ENCODE measurements around the gene SLC30A2.
A peak's percentile ranks its signal among the peaks of the same experiment; 100 is the strongest.

SLC30A2 gene

GRCh38 chr1:26041401-26041800, 4.5 kb downstream of the SLC30A2 start:
- no peak for DNase-seq (ENCODE audit: low read depth)

GRCh38 chr1:26038904-26039303, 7.0 kb downstream of the SLC30A2 start:
- DNase-seq (ENCODE audit: low read depth), result no peak

DNA sequence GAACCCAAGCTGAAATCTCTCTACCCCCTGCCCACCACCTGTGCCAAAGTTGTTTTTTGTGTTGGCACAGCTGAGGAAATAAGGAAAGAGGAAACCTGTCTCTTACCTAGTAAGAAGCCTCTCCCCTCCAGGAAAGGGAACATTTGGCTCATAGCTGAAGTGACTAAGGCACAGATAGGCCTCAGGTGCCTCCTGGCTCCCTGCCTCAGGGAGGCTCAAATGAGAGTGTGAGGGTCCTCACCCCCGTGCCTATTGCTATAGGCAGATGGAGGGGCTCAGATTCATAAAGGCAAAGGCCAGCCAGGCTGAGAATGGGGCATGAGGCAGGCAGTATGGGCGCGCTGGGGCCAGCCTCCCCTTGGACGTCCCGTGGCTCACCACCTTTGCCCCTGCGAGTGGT, 7.4 kb downstream of the SLC30A2 start:
- no peak for DNase-seq (ENCODE audit: low read depth)

DNA sequence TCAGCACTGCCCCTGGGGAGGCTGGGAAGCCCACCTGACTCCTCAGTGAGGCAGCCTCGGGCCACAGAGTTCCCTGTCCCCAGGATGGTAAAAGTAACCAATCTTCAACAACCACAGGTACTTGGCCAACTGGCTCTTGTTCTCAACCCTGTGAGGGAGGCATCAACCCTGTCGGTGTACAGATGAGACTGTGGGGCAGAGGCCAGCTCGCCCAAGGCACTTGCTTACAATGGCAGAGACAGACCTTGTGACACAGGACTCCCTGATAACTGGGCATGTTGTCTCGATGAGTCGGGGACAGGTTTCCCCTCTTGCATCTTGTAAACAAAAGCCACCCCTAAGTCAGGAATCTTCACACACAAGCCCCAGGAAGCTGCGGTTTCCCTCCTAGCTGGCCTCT, 8.0 kb downstream of the SLC30A2 start:
- no peak for DNase-seq (ENCODE audit: low read depth)

DNA sequence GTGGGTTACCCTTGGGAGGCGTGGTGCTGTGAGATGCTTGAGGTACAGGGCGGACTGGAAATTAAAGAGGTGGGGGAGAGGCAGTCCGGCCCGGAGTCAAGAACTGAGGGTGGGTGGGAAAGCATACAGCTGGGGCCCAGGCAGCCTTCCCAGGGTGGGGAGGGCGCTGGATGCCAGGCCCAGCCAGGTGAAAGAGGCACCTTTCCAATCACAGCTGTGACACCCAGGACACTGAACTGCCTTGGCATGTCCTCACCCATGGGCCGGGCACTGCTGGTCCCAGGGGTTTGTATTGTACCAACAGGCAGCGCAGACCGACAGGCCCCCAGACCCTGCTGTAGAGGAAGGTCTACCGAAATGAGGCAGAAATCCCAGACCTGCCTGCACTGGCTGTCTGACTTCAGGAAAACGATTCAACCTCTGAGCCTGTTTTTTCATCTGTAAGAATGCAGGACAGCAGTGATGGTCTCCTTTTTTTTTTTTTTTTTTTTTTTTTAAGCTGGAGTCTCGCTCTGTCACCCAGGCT, 9.1 kb downstream of the SLC30A2 start:
- no peak for DNase-seq (ENCODE audit: low read depth)

DNA sequence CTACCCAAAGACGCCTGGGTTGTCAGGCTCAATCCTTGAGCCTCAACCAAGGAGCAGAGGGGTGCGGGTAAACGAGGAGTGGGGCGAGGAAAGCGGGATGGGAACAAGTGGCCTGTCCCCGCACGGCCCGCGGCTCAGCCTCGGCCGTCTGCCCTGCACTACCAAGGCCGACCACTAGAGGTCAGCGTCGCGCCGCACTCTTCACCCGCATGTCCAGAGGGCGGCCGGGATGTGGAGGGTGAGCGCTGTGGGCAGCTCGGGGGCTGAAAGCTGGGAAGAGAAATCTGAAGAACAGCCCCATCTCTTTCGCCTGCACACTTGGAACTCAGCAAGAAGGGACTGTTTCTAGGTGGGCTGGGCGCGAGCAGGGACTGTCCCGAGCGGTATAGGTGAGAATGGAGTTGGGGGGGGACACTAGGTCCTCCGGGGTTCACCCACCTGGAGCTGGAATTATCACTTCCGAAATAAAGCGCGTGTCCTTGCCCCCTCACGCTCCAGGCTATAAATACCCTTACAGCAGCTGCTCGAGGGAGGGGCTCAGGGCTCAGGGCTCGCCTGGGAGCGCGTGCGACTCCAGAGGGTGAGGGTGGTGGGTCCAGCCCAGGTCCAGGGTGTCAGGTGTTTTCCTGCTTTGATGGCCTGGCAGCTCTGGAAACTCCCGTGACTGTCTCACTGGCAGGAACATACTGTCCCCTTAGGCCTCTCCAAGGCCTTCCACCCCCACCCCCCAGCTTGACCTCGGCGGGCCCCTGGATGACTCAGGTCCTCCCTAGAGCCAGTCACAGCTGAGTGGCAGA, 9.8 kb downstream of the SLC30A2 start:
- DNase-seq (ENCODE audit: low read depth), result peak; percentile 74

DNA sequence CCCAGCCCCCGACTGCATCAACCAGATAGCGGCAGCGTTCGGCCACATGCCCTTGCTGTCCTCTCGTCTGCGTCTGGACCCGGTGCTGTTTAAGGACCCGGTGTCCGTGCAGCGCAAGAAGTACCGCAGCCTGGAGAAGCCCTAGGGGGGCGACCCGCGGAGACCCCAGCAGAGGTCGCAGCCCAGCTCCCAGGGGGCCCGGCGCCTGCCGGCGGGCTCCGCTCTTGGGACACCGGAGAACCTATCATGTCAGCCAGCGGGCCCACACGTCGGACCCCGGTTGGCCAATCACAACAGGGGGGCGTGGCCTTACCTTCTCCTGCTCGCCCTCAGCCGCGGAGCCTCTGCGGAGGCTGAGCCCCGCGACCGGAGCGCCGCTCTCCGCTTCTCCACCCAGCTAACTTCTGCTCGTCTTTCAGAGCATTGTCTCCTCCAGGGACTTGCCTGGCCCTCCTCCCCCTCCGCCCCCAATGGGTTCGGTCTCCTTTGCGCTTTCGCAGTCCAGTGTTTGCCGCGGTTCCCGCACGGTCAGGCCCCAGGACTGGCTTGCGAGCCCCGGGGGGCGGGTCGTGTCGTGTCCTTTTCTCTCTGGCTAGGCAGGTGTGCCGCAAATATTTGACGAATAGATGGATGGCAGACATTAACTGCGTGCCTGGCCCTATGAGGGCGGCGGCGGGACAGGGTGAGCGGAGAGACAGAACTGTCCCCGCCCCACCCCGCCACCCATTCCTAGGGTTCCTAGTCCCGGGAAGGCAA, 10.5 kb downstream of the SLC30A2 start:
- peak; percentile 69 for DNase-seq (ENCODE audit: low read depth)

DNA sequence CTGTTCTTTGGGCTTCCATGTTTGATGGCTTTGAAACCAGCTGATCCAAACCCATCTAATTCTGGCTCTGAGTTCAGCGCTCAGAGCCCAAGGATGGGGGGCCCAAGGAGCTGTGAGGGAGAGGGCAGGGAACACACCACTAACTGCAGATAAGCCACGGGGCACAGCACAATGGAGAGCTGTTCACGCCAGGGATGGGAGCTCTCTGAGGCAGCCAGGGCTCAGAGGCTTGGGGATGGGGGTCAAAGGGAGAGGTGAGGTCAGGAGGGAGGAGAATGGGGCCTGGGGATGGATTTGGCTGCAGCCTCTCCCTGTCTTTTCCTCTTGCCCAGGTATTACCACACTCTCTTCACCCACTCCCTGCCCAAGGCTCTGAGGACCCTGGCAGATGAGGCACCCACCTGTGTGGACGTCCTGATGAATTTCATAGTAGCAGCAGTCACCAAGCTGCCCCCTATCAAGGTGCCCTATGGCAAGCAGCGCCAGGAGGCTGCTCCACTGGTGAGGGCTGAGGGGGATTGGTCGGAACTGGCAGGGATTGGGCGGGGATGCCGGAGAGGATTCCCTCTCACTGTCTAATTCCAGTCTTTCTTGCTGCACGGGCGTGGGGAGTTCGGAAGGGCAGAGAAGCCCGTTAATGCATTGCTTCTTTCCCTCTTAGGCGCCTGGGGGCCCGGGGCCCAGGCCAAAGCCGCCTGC, 11.3 kb downstream of the SLC30A2 start:
- DNase-seq (ENCODE audit: low read depth), result no peak

DNA sequence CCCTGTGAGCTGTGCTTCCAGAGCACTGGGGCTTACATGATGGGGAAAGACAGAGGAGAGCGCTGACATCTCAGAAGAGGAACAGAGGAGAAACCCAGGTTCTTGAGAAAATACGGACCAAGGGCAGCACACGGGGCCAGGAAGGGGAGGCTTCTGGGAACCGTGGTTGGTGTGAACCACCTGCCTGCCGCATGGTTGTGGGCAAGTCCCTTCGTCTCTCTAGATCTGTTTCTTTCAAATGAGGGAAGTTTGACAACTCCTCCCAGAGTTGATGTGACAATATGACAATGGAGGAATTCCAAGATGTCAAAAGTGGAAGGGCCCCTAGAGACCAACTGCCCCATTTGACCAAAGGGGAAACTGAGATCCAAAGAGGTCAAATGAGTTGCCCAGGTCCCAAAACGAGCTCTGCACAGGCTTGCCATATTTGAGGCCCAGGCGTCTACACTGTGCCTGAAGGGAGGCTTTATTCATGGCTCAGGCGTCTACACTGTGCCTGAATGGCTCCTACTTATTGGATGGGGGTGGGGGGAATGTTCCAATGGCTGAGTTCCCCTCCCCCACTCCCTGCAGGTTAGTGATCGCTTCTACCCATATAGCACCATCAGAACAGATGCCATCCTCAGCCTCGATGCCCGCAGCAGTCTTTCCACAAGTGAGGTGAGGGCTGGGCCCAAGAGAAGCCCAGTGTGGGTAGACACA, 13.1 kb downstream of the SLC30A2 start:
- no peak for DNase-seq (ENCODE audit: low read depth)

- DNase-seq (ENCODE audit: low read depth), result no peak
These were observed 14.2 kb downstream of the SLC30A2 start for GRCh38 chr1:26031611-26032220.

- no peak for DNase-seq (ENCODE audit: low read depth)
These were observed 14.7 kb downstream of the SLC30A2 start for GRCh38 chr1:26031196-26031595.

DNA sequence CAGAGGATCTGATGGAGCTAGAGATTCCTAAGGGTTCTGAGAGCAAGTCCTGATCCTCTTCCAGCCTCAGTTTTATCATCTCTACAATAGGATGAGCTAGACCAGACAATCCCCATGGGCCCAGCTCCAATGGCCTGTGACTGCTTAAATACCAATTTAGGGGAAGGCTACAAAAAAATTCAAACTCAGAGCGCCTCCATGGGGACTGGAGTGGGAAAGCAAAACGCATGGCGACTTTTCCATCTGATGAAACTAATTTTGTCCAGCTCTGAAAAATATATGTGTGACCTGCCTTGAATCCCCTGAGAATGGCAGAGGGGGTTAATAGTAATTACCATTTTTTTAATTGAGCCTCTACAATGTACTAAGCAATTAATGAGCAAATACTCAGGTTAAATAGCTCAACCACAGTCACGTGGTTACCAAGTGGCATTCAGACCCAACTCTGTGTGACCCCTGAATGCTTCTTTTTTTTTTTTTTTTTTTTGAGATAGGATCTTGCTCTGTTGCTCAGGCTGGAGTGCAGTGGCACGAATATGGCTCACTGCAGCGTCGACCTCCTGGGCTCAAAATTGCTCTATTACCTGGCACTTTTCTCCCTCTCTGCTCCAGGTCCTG, 15.9 kb downstream of the SLC30A2 start:
- no peak for DNase-seq (ENCODE audit: low read depth)

DNA sequence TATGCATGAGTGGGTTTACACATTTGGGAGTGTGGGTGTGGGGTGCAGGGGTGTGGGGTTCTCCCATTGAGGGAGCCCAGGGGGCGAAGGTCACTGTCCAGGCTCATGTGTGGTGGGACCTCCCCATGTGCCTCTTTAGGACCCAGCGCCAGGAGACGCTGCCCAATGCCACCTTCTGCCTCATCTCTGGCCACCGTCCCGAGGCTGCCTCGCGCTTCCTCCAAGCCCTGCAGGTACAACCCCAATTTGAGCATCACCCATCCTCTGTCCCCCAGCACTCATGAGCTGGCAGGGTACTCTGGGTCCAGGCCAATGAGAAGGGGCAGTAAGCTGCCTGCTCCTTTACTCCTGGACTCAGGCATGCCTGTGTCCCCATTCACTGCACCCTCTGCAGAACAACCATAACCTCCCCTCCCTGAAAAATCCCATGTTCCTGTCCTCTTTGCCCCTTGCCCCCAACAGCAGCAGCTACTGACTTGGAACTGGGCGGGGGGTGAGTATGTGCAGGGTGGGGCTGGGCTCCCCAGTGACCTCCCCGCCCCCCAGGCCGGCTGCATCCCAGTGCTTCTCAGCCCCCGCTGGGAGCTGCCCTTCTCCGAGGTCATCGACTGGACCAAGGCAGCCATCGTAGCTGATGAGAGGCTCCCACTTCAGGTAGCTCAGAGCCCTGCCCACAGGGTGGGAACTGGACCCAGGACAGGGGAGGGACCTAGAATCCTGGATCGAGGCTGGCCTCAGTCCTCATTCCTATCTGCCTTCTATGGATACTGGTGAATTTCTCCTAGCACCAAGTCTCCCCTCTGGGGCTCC, 16.7 kb downstream of the SLC30A2 start:
- no peak for DNase-seq (ENCODE audit: low read depth)

DNA sequence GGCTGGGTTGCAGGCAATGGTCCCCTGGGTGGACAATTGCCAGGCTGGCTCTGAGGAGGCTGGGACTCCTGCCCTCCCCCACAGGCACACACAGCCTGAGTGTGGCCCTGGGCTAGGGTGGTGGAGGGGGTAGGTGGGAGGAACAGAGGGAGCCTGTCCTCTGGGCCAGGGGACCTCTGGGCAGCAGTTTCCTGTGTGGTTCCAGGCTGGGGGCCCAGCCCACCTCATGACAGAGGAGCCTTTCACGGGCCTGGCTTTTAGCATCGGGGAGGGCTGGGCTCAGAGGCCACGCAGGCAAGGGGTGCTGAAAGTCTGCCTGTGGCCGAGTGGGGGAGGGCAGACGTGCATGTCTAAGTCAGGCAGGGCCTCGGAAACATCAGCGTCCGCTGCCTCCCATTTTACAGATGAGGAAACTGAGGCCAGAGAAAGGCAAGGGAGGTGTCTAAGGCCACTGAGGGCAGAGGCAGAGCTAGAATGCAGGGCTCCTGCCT, 17.4 kb downstream of the SLC30A2 start:
- no peak for DNase-seq (ENCODE audit: low read depth)

DNA sequence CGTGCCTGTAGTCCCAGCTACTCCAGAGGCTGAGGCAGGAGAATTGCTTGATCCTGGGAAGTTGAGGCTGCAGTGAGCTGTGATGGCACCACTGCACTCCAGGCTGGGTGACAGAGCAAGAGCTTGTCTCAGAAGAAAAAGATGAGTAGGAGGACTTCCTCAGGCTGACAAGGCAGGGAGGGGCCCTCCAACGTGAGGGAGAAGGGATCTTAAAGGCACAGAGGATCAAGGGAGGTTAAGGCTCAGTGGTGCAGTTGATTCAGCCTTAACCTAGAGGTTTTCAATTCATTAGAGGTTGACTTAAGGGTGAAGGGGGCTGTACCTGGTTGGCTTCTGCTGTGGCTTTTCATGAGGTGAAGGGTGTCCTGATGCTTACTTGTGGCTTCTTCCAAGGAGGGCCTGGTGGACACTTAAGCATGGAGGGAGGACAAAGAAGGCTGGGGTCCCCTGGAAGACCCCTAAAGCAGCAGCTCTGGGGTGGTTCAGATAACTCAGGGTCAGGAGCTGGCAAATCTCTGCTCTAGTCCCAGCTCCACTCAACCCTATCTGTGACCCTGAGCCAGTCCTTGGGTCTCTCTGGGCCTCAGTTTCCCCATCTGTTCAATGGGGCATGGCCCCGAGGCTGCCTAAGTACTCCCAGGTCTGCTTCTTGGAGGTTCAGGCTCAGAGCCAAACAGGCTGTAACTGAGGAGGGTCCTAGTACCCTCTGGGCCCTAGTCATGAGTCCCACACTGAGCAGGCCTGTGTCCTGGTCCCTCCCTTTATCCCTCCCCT, 18.0 kb downstream of the SLC30A2 start:
- no peak for DNase-seq (ENCODE audit: low read depth)

- DNase-seq (ENCODE audit: low read depth), result no peak
These were observed 20.4 kb downstream of the SLC30A2 start for GRCh38 chr1:26025517-26025916.

DNA sequence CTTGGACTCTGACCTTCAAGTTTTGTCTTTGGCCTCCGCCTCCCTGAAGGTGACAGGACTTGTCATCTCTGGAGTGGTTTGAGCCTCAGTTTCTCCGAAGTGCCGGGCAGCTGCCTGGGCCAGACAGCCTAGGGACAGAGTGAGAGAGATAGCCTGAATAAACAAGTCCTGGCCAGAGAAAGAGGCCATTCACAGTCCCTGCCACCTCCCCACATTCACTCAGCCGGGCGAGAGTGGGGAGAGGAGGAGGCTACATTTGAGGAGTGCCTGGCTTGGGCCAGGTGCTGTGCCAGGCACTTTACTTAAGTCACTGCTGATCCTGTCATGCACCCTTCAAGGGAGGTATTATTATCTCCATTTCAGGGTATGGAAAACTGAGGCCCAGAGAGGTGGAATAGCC, 20.9 kb downstream of the SLC30A2 start:
- no peak for DNase-seq (ENCODE audit: low read depth)

DNA sequence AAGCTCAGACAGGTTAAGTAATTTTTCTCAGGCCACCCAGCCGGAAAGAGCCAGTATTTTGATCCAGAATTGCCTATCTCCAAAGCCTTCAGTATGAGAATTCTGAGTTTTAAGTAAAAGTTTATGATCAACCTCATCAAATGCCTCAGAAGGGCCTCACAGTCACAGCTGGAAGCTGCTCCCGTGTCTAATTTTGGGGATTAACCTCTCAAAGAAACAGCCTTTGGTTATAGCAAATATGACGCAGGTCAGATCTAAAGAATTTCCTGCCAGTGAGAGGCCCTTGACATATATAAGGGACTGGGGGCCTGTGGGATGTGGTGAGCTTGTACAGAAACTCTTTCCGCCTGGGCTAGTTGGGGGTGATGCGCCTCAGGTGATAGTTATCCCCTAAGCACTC, 22.1 kb downstream of the SLC30A2 start:
- no peak for DNase-seq (ENCODE audit: low read depth)

GRCh38 chr1:26023009-26023408, 22.9 kb downstream of the SLC30A2 start:
- no peak for DNase-seq (ENCODE audit: low read depth)

Measured in stimulated activated CD8-positive, alpha-beta memory T cell treated with anti-CD3 and anti-CD28 coated beads, Interleukin-15, amount 100 ng/mL, for 24 hours (primary cell).